Stimulated activated CD8-positive, alpha-beta memory T cell treated with anti-CD3 and anti-CD28 coated beads, Interleukin-15, amount 100 ng/mL, for 1 hour (primary cell): ENCODE measurements around the gene CDC42SE1.
"Not testable (repeated sequence)": the region's sequence is repeated elsewhere in the genome, so short reads cannot be mapped to it uniquely, and the experiment has no call there.

Experiments used
- DNase-seq: peaks from one replicate; pipeline ENCODE4 v3.0.0-alpha.2; 2020; ENCODE audit warnings: low read depth

The CDC42SE1 gene

GRCh38 chr1:151059109-151060006, at the start of gene CDC42SE1:
Gene CDC42SE1, minus strand, starts transcription at chr1:151059622. Its CDS starts 3,892 bp downstream, at chr1:151055730.
- DNase-seq = peak; percentile 73

- no peak for DNase-seq
These were observed 48.9 kb upstream of the CDC42SE1 start for GRCh38 chr1:151108331-151108730.

GRCh38 chr1:151106894-151107293, 47.5 kb upstream of the CDC42SE1 start:
- DNase-seq = no peak

- no peak for DNase-seq
These were observed 45.2 kb upstream of the CDC42SE1 start for GRCh38 chr1:151104630-151105029.

- DNase-seq = no peak
These were observed 38.7 kb upstream of the CDC42SE1 start for GRCh38 chr1:151098126-151098525.

GRCh38 chr1:151097426-151097825, 38.0 kb upstream of the CDC42SE1 start:
- DNase-seq = not testable (repeated sequence)

- DNase-seq = no peak
These were observed 26.6 kb upstream of the CDC42SE1 start for GRCh38 chr1:151085953-151086559.

- DNase-seq = no peak
These were observed 12.8 kb upstream of the CDC42SE1 start for GRCh38 chr1:151072224-151072623.

- DNase-seq = peak; percentile 64
These were observed 11.3 kb upstream of the CDC42SE1 start, which contains the start of gene GABPB2 for GRCh38 chr1:151070474-151071276. Gene GABPB2, plus strand, starts transcription at chr1:151070761. Its CDS starts 17,429 bp downstream, at chr1:151088190.

- no peak for DNase-seq
These were observed 9.7 kb upstream of the CDC42SE1 start for GRCh38 chr1:151069103-151069486.

- DNase-seq = no peak
These were observed 7.8 kb upstream of the CDC42SE1 start for GRCh38 chr1:151067185-151067584.

GRCh38 chr1:151065089-151065645, 5.7 kb upstream of the CDC42SE1 start:
- no peak for DNase-seq

GRCh38 chr1:151062741-151063371, 3.4 kb upstream of the CDC42SE1 start:
- no peak for DNase-seq

GRCh38 chr1:151061704-151062103, 2.3 kb upstream of the CDC42SE1 start:
- DNase-seq = no peak

GRCh38 chr1:151060657-151061421, 1.4 kb upstream of the CDC42SE1 start:
- no peak for DNase-seq

GRCh38 chr1:151060007-151060656, 710 bp upstream of the CDC42SE1 start, which contains the start of gene MLLT11:
Gene MLLT11, plus strand, starts transcription at chr1:151060397. Its CDS starts 6,828 bp downstream, at chr1:151067225.
- no peak for DNase-seq

- DNase-seq = no peak
These were observed 730 bp downstream of the CDC42SE1 start for GRCh38 chr1:151058692-151059091.

- DNase-seq = no peak
These were observed 3.3 kb downstream of the CDC42SE1 start for GRCh38 chr1:151056149-151056548.

- no peak for DNase-seq
These were observed 3.8 kb downstream of the CDC42SE1 start for GRCh38 chr1:151055581-151055980.

- no peak for DNase-seq
These were observed 4.4 kb downstream of the CDC42SE1 start for GRCh38 chr1:151054971-151055547.
